NCI-H1417 treated with DMSO at 0.1 percent for 48 hours (cell line): ENCODE data around the gene SPRN.
"Not testable (repeated sequence)": the region's sequence is repeated elsewhere in the genome, so short reads cannot be mapped to it uniquely, and the experiment has no call there.

Experiments
- DNase-seq: peaks from one replicate; lab custom pipeline; 2025; lab: John Stamatoyannopoulos, UW

SPRN gene

GRCh38 chr10:133439517-133440461 lies 15.4 kb upstream of the SPRN start:
- no peak for DNase-seq

- no peak for DNase-seq
These were observed 14.4 kb upstream of the SPRN start for GRCh38 chr10:133438711-133439273.

GRCh38 chr10:133432789-133433188 lies 8.4 kb upstream of the SPRN start:
- DNase-seq, result not testable (repeated sequence)

- not testable (repeated sequence) for DNase-seq
These were observed 7.6 kb upstream of the SPRN start for GRCh38 chr10:133431888-133432613.

GRCh38 chr10:133429571-133429970 lies 5.1 kb upstream of the SPRN start:
- DNase-seq, result not testable (repeated sequence)

GRCh38 chr10:133424102-133424501 lies 323 bp downstream of the SPRN start:
- DNase-seq, result not testable (repeated sequence)

GRCh38 chr10:133422807-133423771 lies 1.3 kb downstream of the SPRN start:
- no peak for DNase-seq

GRCh38 chr10:133422223-133422806 lies 2.1 kb downstream of the SPRN start:
- no peak for DNase-seq

- DNase-seq, result no peak
These were observed 2.8 kb downstream of the SPRN start for GRCh38 chr10:133421336-133422222.

- no peak for DNase-seq
These were observed 3.8 kb downstream of the SPRN start for GRCh38 chr10:133420579-133420978.

GRCh38 chr10:133420028-133420427 lies 4.4 kb downstream of the SPRN start:
- no peak for DNase-seq

- DNase-seq, result no peak
These were observed 5.0 kb downstream of the SPRN start for GRCh38 chr10:133419211-133419950.

GRCh38 chr10:133418289-133418993 lies 6.0 kb downstream of the SPRN start:
- no peak for DNase-seq

GRCh38 chr10:133415752-133416151 lies 8.7 kb downstream of the SPRN start:
- DNase-seq, result no peak

GRCh38 chr10:133414401-133414800 lies 10.0 kb downstream of the SPRN start:
- not testable (repeated sequence) for DNase-seq

- no peak for DNase-seq
These were observed 12.1 kb downstream of the SPRN start for GRCh38 chr10:133412381-133412711.

GRCh38 chr10:133411523-133412380 lies 12.7 kb downstream of the SPRN start:
- DNase-seq, result no peak
